ENCODE data around the gene EIF5.

The EIF5 gene

GRCh38 chr14:103372552-103373304 is 38.7 kb downstream of the EIF5 start:
- DNase-seq, result no peak

GRCh38 chr14:103374121-103374520 is 40.1 kb downstream of the EIF5 start:
- no peak for DNase-seq

GRCh38 chr14:103377522-103378037 is 43.5 kb downstream of the EIF5 start:
- no peak for DNase-seq

DNA sequence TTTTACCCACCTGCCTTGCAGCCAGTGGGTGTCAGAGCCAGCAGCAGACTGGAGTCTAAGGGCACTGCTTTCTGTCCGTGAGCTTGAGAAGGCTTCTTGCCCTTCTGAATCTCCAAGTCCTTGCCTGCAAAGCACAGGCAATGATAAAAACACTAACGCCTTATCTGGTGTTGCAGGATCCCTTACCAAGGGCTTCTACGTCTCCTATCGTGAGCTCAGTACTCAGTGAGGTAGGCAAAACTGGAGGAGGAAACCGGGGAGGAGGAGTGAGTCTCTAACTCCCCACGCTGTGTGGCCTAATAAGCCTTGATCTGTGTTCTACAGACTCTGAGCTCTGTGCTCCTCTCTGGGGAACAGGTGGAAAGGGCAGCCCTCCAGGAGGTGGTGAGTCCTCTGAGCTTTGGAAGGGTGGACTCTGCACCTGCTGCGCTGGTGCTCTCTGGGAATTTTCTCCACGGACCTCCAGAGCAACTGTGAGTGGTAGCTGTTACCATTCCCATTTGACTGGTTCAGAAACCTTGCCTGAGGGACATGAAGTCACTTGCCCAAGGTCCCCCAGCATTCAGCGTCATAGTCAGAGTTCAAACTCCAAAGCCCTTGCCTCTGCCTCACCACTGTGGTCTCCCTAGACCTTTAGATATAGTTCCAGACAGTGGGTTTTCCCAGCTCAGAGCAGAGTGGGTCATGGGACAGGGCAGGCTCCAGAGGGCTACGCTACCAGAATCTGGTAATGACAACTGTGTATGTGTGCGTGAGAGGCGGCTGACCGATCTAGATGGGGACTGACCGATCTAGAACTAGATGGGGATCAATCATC is 44.2 kb downstream of the EIF5 start:
- no peak for DNase-seq

DNA sequence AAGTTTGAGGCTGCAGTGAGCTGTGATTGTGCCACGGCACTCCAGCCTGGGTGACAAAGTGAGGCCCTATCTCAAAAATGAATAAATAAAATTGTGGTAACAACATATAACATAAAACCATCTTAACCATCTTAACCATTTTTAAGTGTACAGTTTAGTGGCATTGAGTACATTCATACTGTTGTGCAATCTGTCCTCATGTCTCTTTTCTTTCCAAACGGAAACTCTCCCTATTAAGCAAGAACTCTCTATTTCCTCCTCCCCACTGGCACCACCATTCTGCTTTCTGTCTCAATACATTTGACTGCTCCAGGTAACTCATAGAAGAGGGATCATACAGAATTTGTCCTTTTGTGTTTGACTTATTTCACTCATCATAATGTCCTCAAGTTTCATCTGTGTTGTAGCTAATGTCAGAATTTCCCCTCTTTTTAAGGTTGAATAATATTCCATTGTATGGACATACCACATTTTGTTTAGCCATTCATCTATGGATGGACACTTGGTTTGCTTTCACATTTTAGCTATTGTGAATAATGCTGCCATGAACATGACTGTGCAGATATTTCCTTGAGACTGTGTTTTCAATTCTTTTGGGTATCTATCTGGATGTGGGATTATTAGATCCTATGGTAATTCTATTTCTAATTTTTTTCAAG is 46.8 kb downstream of the EIF5 start:
- no peak for DNase-seq

- no peak for DNase-seq
Observed at GRCh38 chr14:103382376-103382775, 48.3 kb downstream of the EIF5 start.

DNA sequence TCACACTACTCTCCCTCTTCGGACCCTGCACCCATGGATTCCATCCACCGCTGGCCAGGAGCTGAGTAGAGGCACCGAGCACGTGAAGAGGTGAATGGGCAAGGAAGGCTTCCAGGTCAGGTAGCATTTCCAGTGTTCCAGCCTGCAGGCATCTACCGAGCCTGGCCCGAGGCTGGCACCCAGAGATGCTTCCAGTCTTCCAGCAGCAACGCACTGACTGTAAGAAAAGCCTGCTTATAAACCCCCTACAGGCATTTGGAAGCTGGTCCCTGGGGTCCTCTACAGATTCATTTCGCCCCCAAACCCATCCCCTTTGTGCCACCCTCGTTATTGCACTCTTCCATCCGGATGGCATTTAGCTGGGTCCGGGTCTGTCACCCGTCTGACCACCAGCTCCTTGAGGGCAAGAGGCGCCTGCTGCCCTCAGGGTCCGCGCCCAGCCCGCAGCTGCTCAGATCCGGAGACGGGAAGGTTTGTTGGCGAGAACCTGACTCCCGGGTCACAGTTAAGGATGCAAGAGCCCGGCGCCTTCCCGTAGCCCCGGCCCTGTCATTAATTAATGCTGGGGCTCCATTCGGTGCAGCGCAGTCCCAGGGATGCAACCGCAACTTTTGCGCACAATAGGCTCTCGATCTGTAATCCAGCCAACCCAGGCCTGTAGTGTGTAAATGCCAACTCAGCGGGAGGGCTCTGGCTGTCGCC is 50.6 kb downstream of the EIF5 start:
- no peak for DNase-seq

GRCh38 chr14:103385152-103385928 is 51.3 kb downstream of the EIF5 start, which contains the start of gene MARK3:
MARK3 (plus strand) TSS chr14:103385415; CDS start chr14:103386030, 615 bp downstream.
- peak; percentile 93 for DNase-seq

DNA sequence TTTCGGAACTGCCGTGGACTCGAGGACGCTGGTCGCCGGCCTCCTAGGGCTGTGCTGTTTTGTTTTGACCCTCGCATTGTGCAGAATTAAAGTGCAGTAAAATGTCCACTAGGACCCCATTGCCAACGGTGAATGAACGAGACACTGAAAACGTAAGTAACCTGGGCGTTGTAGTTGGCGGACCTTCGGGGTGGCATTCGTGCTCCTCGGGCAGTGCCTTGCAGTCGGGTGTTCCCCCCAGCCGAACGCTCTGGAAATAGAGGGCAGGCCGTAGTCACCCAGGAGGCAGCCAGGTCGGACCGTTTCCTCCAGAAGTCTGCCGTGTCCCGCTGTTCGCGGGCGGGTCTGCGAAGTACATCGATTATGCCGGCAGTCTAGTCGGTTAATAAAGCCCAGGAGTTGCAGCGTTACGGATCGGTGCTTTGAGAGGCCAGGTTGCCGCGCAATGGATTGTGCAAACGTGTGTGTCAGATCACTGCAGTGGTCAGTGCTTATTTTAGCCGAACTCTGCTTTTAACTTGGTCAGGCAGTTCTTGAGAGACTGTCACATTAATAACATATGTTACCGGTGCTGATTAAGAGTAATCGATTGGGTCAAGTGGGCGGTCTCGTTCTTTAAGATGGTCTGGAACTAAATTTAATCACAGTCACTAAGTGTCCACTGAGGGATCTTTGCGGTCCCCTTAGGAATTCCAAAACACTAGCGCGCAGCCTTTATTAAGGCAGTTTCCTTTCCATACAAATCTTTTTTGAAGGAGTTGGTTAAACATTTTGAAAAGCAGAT is 52.1 kb downstream of the EIF5 start:
- peak; percentile 19 for DNase-seq

DNA sequence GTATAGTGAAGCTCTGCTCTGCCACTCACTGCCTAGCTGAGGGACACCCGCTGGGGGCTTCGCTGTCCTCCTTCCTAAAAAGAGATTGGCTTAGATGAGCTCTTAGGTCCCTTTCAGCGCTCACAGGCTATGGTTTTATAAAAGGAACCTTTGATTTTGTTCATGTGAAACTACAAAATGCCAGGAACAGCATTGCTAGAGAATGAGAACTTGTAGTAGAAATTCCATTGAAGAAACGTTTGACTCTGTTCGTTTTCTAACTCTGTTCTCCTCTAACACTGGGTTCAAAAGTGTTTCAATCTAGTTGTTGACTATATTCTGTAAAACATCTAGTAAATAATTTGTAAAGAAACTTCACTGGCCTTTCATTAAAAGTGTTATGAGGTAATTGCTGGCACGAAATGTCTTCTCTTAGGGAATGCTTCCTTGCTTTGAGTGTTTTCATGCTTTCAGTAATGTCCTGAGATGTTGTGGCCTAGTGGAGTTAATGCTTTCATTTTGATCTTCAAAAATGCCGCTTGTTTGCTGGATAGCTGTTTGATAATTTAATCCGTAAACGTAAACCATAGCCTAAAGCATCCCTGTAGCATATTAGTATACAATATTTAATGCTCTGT is 52.8 kb downstream of the EIF5 start:
- no peak for DNase-seq

DNA sequence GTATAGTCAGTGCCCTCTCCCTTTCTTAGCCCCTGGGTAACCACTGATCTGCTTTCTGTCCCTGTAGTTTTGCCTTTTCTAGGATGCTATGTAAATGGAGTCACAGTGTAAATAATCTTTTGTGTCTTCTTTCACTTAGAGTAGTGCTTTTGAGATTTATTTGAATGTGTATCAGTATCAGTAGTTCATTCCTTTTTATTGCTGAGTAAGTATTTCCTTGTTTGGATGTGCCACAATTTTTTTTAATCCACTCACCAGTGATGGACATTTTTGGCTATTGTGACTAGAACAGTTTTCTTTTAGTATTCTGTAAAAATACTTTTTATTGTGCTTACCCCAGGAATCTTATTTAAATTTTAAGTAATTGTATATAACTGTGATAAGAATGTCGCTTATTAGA is 54.6 kb downstream of the EIF5 start:
- DNase-seq, result no peak

DNA sequence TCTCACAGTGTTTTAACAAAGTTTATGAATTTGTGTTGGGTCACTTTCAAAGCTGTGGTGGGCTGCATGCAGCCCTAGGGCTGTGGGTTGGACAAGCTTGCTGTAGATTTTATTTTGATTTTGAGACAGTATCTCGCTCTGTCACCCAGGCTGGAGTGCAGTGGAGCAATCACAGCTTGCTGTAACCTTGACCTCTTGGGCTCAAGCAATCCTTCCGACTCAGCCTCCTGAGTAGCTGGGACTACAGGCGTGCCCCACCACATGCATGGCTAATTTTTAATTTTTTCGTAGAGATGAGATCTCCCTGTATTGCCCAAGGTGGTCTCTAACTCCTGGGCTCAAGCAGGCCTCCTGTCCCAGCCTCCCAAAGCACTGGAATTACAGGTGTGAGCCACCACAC is 56.6 kb downstream of the EIF5 start:
- no peak for DNase-seq

- DNase-seq, result peak; percentile 24
Observed at GRCh38 chr14:103391048-103391447, 57.0 kb downstream of the EIF5 start.

GRCh38 chr14:103392106-103392505 is 58.1 kb downstream of the EIF5 start:
- DNase-seq, result no peak

GRCh38 chr14:103392572-103392971 is 58.5 kb downstream of the EIF5 start:
- no peak for DNase-seq

DNA sequence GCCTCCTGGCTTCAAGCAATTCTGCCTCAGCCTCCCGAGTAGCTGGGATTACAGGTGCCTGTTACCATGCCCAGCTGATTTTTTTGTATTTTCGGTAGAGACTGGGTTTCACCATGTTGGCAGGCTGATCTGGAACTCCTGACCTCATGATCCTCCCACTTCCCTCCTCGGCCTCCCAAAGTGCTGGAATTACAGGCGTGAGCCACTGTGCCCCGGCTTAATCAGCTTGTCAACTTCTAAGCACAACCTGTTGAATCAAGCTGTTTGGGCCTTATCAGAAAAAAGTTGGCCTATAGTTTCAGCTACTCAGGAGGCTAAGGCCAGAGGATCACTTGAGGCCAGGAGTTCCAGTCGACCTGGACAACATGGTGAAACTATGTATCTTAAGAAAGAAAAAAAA is 59.0 kb downstream of the EIF5 start:
- DNase-seq, result no peak

DNA sequence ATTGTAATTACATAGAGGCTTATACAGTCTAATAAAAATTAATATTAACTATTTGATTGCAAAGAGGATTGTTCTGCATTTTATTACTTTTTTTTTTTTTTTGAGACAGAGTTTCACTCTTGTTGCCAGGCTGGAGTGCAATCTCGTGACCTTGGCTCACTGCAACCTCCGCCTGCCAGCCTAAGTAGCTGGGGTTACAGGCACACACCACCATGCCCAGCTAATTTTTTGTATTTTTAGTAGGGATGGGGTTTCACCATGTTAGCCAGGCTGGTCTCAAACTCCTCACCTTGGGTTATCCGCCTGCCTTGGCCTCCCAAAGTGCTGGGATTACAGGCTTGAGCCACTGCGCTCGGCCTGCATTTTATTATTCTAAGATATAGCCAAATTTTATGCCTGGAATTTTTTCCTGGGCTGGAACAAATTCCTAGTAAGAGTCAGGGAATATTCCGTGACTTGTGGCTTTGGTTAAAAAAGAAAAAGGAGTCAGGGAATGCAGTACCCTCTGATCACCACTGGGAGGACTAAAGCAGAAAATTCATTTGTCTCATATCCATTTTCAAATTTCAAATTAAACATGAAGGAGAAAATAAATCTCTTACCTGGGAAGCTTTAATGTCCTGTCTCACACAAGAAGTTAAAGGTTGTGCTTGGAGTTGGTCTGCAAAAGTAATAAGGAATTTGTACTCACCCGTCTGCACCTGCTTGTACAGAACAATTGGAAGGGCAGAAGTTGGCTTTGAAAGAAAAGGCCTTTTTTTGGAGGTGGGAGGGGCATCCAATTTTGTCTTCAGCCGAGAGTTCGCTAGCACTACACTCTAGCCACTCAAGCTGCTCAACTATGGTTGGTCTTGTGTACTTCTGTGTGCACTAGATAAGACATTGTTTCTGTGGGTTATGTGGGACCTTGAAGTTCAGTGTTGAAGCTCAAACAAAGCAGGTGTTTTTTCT is 59.9 kb downstream of the EIF5 start:
- DNase-seq, result no peak
